K562 (cell line): ENCODE data around the gene MOSPD3. TPM values are rescaled to one million over a fixed set of nuclear protein-coding genes. Genes with fewer than 3 reads are reported as not detected.
A peak's percentile ranks its signal among the peaks of the same experiment; 100 is the strongest.

Experiments
- CHAMP1 ChIP-seq: fragments of 450-650 bp; IDR thresholded peaks from 2 replicates; pipeline ENCODE4 v1.6.1; 2016; ENCODE audit warnings: mild to moderate bottlenecking
- CHD7 ChIP-seq: fragments of 200-600 bp; sonication (generic); IDR thresholded peaks from one replicate; pipeline ENCODE4 v1.6.1; 2012; ENCODE audit warnings: mild to moderate bottlenecking, low read depth, low read length, inconsistent platforms
- CREM ChIP-seq: IDR thresholded peaks from 2 replicates; pipeline ENCODE4 v1.6.1; 2014; ENCODE audit warnings: antibody characterized with exemption, low read depth
- IRF9 ChIP-seq: fragments of 450-650 bp; IDR thresholded peaks from 2 replicates; pipeline ENCODE4 v1.6.1; 2016; ENCODE audit warnings: missing biosample characterization, missing genetic modification characterization
- ZBED1 ChIP-seq: IDR thresholded peaks from 2 replicates; pipeline ENCODE4 v1.6.1; 2014
- ZNF609 ChIP-seq: sonication (generic); formaldehyde crosslinking; IDR thresholded peaks from 2 replicates; pipeline ENCODE4 v1.8.1; 2023; ENCODE audit warnings: missing genetic modification reagents, mild to moderate bottlenecking, borderline replicate concordance
- polyA plus RNA-seq, 8 experiments: library from polyadenylated mRNA; depleted of rRNA in 4 of 8; stranded (reverse) in 5 of 8; unstranded in 3 of 8; fragments of >200 nt; fragmentation: Nextera tagmentation in 2 of 8; fragmentation: Illumina TruSeq in 1 of 8; extraction: Ambion mirVana in 2 of 8; extraction: Trizol in 1 of 8; gene quantifications; 2 replicates each; pipeline versions ENCODE4 v1.2.1 to v1.2.3, GENCODE V29; 2011 to 2014; ENCODE audit warnings: inconsistent platforms in 1 of 8, missing spikeins in 1 of 8
- total RNA-seq, 7 experiments: library from RNA; depleted of rRNA in 6 of 7; stranded (reverse); fragments of >200 nt in 6 of 7; fragmentation: Illumina TruSeq in 2 of 7; extraction: Trizol in 2 of 7; gene quantifications; 2 replicates each; pipeline versions ENCODE4 v1.2.1 to v1.2.3, GENCODE V29; 2011 to 2021; ENCODE audit warnings: low replicate concordance in 1 of 7

MOSPD3 gene
- total and polyA plus RNA-seq, 9 of the 15 experiments (the other 6 are each of a cell fraction or from before 2014, with no cell fraction given) = 1.4 to 32.1 (median 7.3) TPM

GRCh38 chr7:100580466-100581283 is 31.7 kb upstream of the MOSPD3 start (continued):
- 0 out of 2 replicates have a peak, but pooled peaks have one; percentile 29 for TF ChIP-seq ZNF609
- TF ChIP-seq CREM = no peak
- no peak for TF ChIP-seq CHAMP1
- no peak for TF ChIP-seq ZBED1
- TF ChIP-seq IRF9 (tag) = no peak
- no peak for TF ChIP-seq CHD7
